ENCODE results near the gene NOTO.

The NOTO gene

GRCh38 chr2:73260338-73260984 is 58.1 kb downstream of the NOTO start:
- H3K4me3 ChIP-seq (ENCODE audit: low read depth, low read length), result no peak overlapping the region
- in situ Hi-C loops (cut with HindIII; ENCODE audit: low sequenced_read_pairs), result no loop called here
- TF ChIP-seq CTCF (IDR thresholded peaks at IDR 0.05; ENCODE audit: low read depth, low read length, missing control alignments), result peak; percentile 60
- peak; percentile 13 for DNase-seq (ENCODE audit: low read depth)

Data from astrocyte of the cerebellum (primary cell).